Measurements from ENCODE around the gene PAX5. TPM values are rescaled to one million over a fixed set of nuclear protein-coding genes. Genes with fewer than 3 reads are reported as not detected.

PAX5 gene
- total RNA-seq, 4 donors from 2014 or later: 0.55 TPM; not detected in 3

DNA sequence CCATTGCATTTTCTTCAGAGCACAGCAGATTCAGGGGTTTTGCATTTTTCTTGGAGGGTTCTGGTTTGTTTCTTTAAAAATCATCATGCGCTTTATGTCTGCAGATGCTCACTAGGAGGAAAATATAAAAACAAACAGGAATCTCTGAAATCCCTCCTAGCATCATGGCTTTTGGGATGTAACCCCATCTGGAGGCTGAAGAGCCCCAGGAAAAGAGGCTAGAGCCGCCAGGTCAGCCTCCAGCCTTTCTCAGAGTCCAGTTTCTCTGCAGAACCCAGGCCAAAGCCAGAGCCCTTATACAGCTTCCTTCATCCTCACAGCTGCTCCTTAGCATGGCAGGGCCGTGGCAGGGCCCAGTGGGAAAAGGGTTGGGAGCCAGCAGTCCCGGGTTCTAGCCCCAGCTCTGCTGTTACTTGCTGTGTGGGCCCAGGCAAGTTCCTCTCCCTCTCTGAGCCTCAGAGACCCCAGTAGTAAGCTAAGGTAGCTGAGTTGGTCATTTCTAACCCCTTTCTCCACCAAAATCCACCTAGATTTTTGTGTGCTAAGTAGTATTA lies 62.1 kb downstream of the PAX5 start:
- no peaks in the 10 kb centered on the region for H3K36me3 ChIP-seq
- H3K27me3 ChIP-seq: no peaks in the 10 kb centered on the region
- no peak overlapping the region for H3K4me3 ChIP-seq
- intact Hi-C loops (cut with DNase I; ENCODE audit: low total_unique reads): loop anchor here (10.0 kb wide), 1 partner anchor 53 kb away; no protein-coding TSS in a partner anchor
- no peak overlapping the region for H3K27ac ChIP-seq
- no peaks in the 10 kb centered on the region for H3K9me3 ChIP-seq
- no peak for DNase-seq
- H3K4me1 ChIP-seq: no peaks in the 10 kb centered on the region
- no peak for TF ChIP-seq POLR2A (IDR thresholded peaks at IDR 0.05)
- TF ChIP-seq, protein P1, sequence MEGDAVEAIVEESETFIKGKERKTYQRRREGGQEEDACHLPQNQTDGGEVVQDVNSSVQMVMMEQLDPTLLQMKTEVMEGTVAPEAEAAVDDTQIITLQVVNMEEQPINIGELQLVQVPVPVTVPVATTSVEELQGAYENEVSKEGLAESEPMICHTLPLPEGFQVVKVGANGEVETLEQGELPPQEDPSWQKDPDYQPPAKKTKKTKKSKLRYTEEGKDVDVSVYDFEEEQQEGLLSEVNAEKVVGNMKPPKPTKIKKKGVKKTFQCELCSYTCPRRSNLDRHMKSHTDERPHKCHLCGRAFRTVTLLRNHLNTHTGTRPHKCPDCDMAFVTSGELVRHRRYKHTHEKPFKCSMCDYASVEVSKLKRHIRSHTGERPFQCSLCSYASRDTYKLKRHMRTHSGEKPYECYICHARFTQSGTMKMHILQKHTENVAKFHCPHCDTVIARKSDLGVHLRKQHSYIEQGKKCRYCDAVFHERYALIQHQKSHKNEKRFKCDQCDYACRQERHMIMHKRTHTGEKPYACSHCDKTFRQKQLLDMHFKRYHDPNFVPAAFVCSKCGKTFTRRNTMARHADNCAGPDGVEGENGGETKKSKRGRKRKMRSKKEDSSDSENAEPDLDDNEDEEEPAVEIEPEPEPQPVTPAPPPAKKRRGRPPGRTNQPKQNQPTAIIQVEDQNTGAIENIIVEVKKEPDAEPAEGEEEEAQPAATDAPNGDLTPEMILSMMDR (IDR thresholded peaks at IDR 0.05): no peak

- H3K4me3 ChIP-seq: no peak overlapping the region
- no peaks in the 10 kb centered on the region for H3K27me3 ChIP-seq
- H3K4me1 ChIP-seq: no peaks in the 10 kb centered on the region
- H3K9me3 ChIP-seq: no peaks in the 10 kb centered on the region
- H3K36me3 ChIP-seq: no peaks in the 10 kb centered on the region
- intact Hi-C loops (cut with DNase I; ENCODE audit: low total_unique reads): loop anchor here (10.0 kb wide), 1 partner anchor 55 kb away; no protein-coding TSS in a partner anchor
- no peak for DNase-seq
- TF ChIP-seq POLR2A (IDR thresholded peaks at IDR 0.05): no peak
- TF ChIP-seq, protein P1 (IDR thresholded peaks at IDR 0.05): no peak
- H3K27ac ChIP-seq: no peak overlapping the region
Measured at GRCh38 chr9:36970007-36970888, 63.8 kb downstream of the PAX5 start.

- no peak for DNase-seq
- H3K27me3 ChIP-seq: no peaks in the 10 kb centered on the region
- no peaks in the 10 kb centered on the region for H3K9me3 ChIP-seq
- no peak for TF ChIP-seq POLR2A (IDR thresholded peaks at IDR 0.05)
- TF ChIP-seq, protein P1 (IDR thresholded peaks at IDR 0.05): no peak
- no peaks in the 10 kb centered on the region for H3K36me3 ChIP-seq
- H3K4me1 ChIP-seq: no peaks in the 10 kb centered on the region
- H3K4me3 ChIP-seq: no peak overlapping the region
- intact Hi-C loops (cut with DNase I; ENCODE audit: low total_unique reads): no loop called here
- H3K27ac ChIP-seq: no peak overlapping the region
Measured at GRCh38 chr9:36969216-36969771, 64.8 kb downstream of the PAX5 start.

- Histone ChIP-seq H3K36me3 (no peaks in the 10 kb centered on the region), H3K27ac (no peak overlapping the region), H3K4me3 (no peak overlapping the region), H3K9me3 (no peaks in the 10 kb centered on the region), H3K4me1 (no peaks in the 10 kb centered on the region), H3K27me3 (no peaks in the 10 kb centered on the region)
- TF ChIP-seq POLR2A (IDR thresholded peaks at IDR 0.05): no peak
- TF ChIP-seq, protein P1 (IDR thresholded peaks at IDR 0.05): no peak
- no peak for DNase-seq
- intact Hi-C loops (cut with DNase I; ENCODE audit: low total_unique reads): no loop called here
Measured at GRCh38 chr9:36968574-36969215, 65.4 kb downstream of the PAX5 start.

Measured in uterus (tissue), 4 donors.